ENCODE results near the gene SLC38A8.

The SLC38A8 gene

DNA sequence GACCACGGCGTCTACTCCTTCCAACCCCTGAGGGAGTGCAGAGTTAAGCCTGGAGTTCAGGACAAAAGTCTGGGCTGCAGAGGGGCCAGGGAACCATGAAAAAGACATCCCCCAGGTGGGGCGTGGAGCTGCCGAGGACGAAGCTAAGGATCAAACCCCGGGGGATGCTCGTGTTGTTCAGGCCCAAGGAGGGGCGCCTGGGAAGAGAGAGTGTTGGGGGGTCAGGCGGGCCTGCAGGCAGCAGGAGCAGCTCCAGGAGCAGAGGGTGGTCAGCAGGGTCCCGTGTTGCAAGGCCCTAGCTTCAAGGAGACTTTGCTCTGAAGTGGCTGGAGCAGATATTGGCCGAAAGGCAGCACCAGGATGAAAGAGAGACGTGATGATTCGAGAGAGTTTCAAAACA is 47.9 kb downstream of the SLC38A8 start:
- no peaks in the 10 kb centered on the region for H3K36me3 Mint-ChIP-seq (ENCODE audit: insufficient read depth)
- H3K4me3 Mint-ChIP-seq = no peak overlapping the region
- no peak for DNase-seq (ENCODE audit: low spot score in 2 of 2)

DNA sequence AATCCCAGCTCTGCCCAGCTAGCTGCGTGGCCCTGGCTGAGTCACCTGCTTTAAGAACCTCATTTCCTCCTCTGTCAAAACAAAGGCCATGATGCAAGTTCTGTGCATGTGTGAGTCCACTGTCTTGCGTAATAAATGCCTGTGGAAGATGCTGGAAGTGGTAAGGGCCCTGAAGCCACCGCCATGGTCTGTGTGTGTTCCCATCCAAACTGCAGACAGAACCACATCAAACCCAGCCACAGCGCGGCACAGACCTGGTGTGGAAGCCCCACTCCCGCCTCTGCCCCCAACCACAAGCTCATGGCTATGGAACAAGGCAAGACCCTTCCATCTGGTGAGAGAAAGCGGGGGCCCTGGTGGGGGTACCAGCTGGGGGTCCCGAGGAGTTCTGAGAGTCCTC is 48.5 kb downstream of the SLC38A8 start:
- Mint-ChIP-seq H3K36me3 (ENCODE audit: insufficient read depth) (no peaks in the 10 kb centered on the region), H3K4me3 (no peak overlapping the region), H3K27me3 (peaks cover 90% of the 10 kb centered on the region), H3K27ac (ENCODE audit: low read depth) (no peak overlapping the region), H3K9me3 (no peaks in the 10 kb centered on the region), H3K4me1 (no peaks in the 10 kb centered on the region)
- no peak for ATAC-seq (replicated peaks; ENCODE audit: extremely low read depth, poor library complexity, severe bottlenecking)
- no peak for DNase-seq (ENCODE audit: low spot score in 2 of 2)

More for the DNA sequence above, 47.9 kb downstream of the SLC38A8 start:
- no peak overlapping the region for H3K27ac Mint-ChIP-seq (ENCODE audit: low read depth)
- no peaks in the 10 kb centered on the region for H3K9me3 Mint-ChIP-seq
- H3K4me1 Mint-ChIP-seq = no peaks in the 10 kb centered on the region
- ATAC-seq (replicated peaks; ENCODE audit: extremely low read depth, poor library complexity, severe bottlenecking) = no peak
- peaks cover 90% of the 10 kb centered on the region for H3K27me3 Mint-ChIP-seq

DNA sequence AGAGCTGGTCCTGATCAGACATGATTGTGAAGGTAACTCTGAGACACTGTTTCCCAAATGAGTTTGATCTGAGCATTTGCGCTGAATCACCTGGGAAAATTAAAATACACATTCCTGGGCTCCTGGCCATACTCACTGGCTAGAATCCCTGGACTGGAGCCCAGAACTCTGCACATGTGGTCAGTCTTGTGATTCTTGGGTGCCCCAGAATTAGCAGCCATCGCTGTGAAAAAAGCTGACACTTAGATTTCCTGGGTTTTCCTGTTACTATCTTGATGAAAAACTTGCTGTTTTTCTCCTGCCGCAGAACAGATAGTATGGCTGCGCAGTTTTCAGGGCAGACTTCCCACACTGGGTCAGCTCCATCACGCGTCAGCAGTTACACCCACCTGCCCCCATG is 50.0 kb downstream of the SLC38A8 start:
- no peaks in the 10 kb centered on the region for H3K4me1 Mint-ChIP-seq
- H3K4me3 Mint-ChIP-seq = no peak overlapping the region
- no peaks in the 10 kb centered on the region for H3K36me3 Mint-ChIP-seq (ENCODE audit: insufficient read depth)
- peaks cover 81% of the 10 kb centered on the region for H3K27me3 Mint-ChIP-seq
- H3K27ac Mint-ChIP-seq (ENCODE audit: low read depth) = no peak overlapping the region
- no peak for DNase-seq (ENCODE audit: low spot score in 2 of 2)
- no peaks in the 10 kb centered on the region for H3K9me3 Mint-ChIP-seq
- ATAC-seq (replicated peaks; ENCODE audit: extremely low read depth, poor library complexity, severe bottlenecking) = no peak

DNA sequence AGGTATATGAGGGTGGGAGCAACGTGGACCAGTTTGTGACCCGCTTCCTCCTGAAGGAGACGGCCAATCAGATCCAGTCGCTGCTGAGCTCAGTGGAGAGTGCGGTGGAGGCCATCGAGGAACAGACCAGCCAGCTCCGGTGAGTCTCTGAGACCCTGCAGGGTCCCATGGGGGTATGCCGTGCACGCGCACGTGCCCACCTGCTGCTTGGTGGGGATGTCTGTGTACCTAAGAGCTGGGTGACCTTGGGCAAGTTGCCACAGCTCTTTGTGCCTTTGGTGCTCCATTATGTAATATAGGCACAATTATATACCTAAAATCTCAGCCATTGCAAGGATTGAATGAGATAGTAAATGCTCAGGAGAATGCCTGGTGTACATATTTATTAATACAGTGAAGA is 52.1 kb downstream of the SLC38A8 start:
- no peak for DNase-seq (ENCODE audit: low spot score in 2 of 2)
- Mint-ChIP-seq H3K9me3 (no peaks in the 10 kb centered on the region), H3K36me3 (ENCODE audit: insufficient read depth) (no peaks in the 10 kb centered on the region), H3K4me3 (no peak overlapping the region), H3K27me3 (peaks cover 77% of the 10 kb centered on the region), H3K27ac (ENCODE audit: low read depth) (no peak overlapping the region), H3K4me1 (no peaks in the 10 kb centered on the region)
- ATAC-seq (replicated peaks; ENCODE audit: extremely low read depth, poor library complexity, severe bottlenecking) = no peak

DNA sequence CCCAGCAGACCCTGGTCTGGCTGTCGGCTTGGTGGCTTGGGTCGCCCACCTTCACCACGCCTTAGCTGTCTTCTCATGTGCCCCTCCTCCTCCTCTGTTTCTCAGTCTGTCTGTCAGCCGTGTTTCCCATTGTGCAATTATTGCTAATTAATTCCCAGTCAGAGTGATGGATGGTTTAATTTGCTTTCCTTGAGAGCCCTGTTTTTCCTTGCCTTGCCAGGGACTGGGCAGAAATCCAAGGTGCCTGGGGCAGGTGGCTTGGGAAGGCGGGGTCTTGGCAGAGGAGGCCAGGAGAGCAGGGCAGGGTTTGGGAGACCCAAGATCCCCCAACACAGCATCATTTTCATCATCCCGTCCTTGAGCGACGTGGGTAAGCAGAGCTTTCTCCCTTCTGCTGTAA is 53.3 kb downstream of the SLC38A8 start:
- DNase-seq (ENCODE audit: low spot score in 2 of 2) (no peak), ATAC-seq (replicated peaks; ENCODE audit: extremely low read depth, poor library complexity, severe bottlenecking) (no peak)
- Mint-ChIP-seq H3K4me1 (no peaks in the 10 kb centered on the region), H3K9me3 (no peaks in the 10 kb centered on the region), H3K4me3 (no peak overlapping the region), H3K36me3 (ENCODE audit: insufficient read depth) (no peaks in the 10 kb centered on the region), H3K27me3 (peaks cover 69% of the 10 kb centered on the region), H3K27ac (ENCODE audit: low read depth) (no peak overlapping the region)

DNA sequence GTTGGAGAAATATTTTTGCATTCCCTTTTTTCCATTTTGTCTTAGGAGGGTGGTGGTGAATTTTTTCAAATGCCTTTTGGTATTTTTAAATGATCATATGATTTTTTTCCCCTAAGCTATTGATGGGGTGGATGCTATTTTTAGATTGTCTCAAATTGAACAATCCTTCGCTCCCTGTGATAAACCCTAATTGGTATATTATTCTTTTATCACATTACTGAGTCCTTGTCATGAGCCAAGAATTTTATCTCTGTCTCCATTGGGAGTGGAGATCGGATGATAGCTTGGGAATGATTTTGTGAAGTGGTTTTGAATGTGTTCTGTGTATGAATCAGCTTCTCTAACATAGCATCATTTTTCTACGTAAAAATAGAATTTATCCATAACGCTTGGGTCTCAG is 59.1 kb downstream of the SLC38A8 start:
- H3K4me3 Mint-ChIP-seq = no peak overlapping the region
- H3K27me3 Mint-ChIP-seq = peaks cover 12% of the 10 kb centered on the region
- no peak overlapping the region for H3K27ac Mint-ChIP-seq (ENCODE audit: low read depth)
- no peaks in the 10 kb centered on the region for H3K36me3 Mint-ChIP-seq (ENCODE audit: insufficient read depth)
- peaks cover 6% of the 10 kb centered on the region for H3K9me3 Mint-ChIP-seq
- DNase-seq (ENCODE audit: low spot score in 2 of 2) (no peak), ATAC-seq (replicated peaks; ENCODE audit: extremely low read depth, poor library complexity, severe bottlenecking) (no peak)
- H3K4me1 Mint-ChIP-seq = no peaks in the 10 kb centered on the region

DNA sequence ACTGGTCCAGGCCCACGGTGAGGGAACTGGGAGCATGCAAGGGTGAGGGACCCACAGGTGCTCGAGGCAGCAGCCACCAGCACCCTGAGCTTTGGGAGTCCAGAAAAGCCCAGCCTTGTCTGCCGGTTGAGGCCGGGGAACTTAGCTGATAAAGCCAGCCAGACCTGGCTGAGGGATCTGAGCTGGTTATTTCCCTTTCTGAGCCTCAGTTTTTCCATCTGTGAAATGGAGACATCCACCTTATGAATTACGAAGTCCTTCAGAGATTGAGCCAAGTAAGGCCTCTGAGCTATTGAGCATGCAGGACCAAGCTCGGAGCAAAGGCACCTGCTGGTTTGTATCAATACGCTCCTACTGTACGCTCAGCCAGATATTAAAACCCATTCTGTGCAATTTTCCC is 60.8 kb downstream of the SLC38A8 start:
- Mint-ChIP-seq H3K4me1 (no peaks in the 10 kb centered on the region), H3K4me3 (no peak overlapping the region), H3K9me3 (peaks cover 6% of the 10 kb centered on the region), H3K36me3 (ENCODE audit: insufficient read depth) (no peaks in the 10 kb centered on the region), H3K27ac (ENCODE audit: low read depth) (no peak overlapping the region), H3K27me3 (peaks cover 10% of the 10 kb centered on the region)
- ATAC-seq (replicated peaks; ENCODE audit: extremely low read depth, poor library complexity, severe bottlenecking) (no peak), DNase-seq (ENCODE audit: low spot score in 2 of 2) (no peak)

DNA sequence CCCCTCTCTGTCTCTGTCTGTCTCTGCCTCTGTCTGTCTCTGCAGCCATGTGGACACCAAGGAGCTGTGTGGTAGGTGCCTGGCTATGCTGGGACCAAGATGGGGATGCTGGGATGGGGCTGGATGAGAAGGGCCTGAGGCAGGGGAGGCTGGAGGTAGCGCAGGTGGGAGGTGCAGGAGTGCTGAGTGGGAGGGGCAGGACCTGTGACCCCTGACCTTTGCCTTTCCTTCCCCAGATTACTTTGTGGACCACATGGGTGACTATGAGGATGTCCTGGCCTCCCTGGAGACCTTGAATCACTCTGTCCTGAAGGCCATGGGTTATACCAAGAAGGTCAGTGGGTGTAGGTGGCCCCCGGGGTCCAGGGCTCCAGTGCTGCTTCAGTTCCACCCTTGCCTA is 61.8 kb downstream of the SLC38A8 start:
- H3K4me1 Mint-ChIP-seq = no peaks in the 10 kb centered on the region
- no peaks in the 10 kb centered on the region for H3K27me3 Mint-ChIP-seq
- DNase-seq (ENCODE audit: low spot score in 2 of 2) (no peak), ATAC-seq (replicated peaks; ENCODE audit: extremely low read depth, poor library complexity, severe bottlenecking) (no peak)
- no peaks in the 10 kb centered on the region for H3K36me3 Mint-ChIP-seq (ENCODE audit: insufficient read depth)
- no peak overlapping the region for H3K27ac Mint-ChIP-seq (ENCODE audit: low read depth)
- no peak overlapping the region for H3K4me3 Mint-ChIP-seq
- peaks cover 6% of the 10 kb centered on the region for H3K9me3 Mint-ChIP-seq

DNA sequence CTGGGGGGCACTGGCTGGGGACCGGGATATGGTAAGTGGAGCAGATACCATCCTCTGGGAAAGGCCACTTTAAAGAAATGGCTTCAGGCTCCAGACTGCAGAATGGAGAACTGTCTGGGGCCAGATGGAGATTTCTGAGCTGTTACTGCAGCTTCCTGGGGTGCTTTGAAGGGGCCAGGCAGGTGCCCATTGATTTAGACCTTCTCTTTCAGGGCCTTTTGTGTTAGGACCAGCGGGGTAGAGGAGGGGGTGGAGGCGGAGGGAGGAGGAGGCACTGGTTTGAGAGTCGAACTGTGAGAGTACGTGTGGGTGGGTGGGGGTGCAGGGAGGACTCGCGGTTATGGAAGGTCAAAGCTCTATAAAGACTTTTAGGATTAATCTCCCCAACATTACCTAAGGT is 63.2 kb downstream of the SLC38A8 start:
- H3K36me3 Mint-ChIP-seq (ENCODE audit: insufficient read depth) = no peaks in the 10 kb centered on the region
- H3K27me3 Mint-ChIP-seq = peaks cover 2% of the 10 kb centered on the region
- H3K4me1 Mint-ChIP-seq = no peaks in the 10 kb centered on the region
- ATAC-seq (replicated peaks; ENCODE audit: extremely low read depth, poor library complexity, severe bottlenecking) = no peak
- H3K9me3 Mint-ChIP-seq = peaks cover 6% of the 10 kb centered on the region
- H3K4me3 Mint-ChIP-seq = no peak overlapping the region
- H3K27ac Mint-ChIP-seq (ENCODE audit: low read depth) = no peak overlapping the region
- DNase-seq (ENCODE audit: low spot score in 2 of 2) = no peak

DNA sequence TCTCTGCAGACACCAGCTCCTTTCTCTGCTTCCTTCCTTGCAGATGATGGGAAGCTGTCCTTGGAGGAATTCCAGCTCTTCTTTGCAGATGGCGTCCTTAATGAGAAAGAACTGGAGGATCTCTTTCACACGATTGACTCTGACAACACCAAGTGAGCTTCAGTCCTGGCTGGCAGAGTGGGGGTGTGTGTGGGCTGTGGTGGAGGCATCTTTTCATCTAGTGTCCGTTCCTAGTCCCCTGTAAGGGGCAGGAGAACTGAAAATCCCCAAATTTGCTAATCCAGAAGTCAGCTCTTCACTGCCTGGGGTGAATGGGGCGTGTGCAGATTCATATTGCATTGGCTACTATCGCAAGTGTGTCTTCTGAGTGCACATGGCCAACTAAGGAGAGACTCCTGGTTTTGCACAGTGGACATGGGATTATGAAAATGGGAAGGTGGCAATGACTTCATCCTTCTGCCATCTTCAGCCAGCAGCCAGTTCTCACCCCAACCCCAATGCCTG is 64.1 kb downstream of the SLC38A8 start:
- Mint-ChIP-seq H3K27ac (ENCODE audit: low read depth) (no peak overlapping the region), H3K4me1 (no peaks in the 10 kb centered on the region), H3K4me3 (no peak overlapping the region), H3K9me3 (peaks cover 6% of the 10 kb centered on the region), H3K36me3 (ENCODE audit: insufficient read depth) (no peaks in the 10 kb centered on the region), H3K27me3 (peaks cover 12% of the 10 kb centered on the region)
- no peak for DNase-seq (ENCODE audit: low spot score in 2 of 2)
- no peak for ATAC-seq (replicated peaks; ENCODE audit: extremely low read depth, poor library complexity, severe bottlenecking)

DNA sequence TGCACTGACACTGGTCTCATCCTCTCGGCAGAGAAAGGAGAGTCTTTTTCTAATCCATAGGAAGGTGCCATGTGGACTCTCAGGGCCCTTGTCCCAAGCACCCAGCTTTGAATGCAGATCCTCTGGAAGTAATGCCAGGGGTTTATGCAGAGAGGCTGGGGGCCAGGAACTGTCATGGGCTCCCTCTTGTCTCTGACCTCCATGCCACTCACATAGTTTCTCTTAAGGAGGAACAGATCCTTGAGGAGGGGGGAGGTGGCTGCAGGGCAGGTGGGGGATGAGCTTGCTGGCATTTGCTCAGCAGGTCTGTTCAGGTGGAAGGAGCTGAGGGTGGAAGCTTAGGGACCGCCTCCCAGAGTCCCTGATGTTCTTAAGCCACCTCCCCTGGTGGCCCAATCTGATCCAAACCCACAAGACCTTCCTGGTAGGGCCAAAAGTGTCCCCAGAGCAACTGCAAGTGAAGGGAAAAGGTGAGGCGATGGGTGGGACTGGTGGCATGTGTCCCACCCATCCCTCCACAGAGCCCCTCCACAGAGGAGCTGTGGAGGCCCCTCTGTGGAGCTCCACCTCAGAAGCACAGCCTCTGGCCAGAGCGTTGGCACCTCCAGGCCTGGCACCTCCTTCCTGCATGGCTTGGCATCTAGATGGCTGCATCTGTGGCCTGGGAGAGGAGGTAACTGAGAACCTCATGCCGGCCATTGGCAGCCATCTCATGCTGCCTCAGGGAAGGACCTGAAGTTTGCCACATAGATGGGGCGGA is 65.4 kb downstream of the SLC38A8 start:
- H3K27ac Mint-ChIP-seq (ENCODE audit: low read depth) = no peak overlapping the region
- H3K4me1 Mint-ChIP-seq = no peaks in the 10 kb centered on the region
- ATAC-seq (replicated peaks; ENCODE audit: extremely low read depth, poor library complexity, severe bottlenecking) = no peak
- peaks cover 18% of the 10 kb centered on the region for H3K27me3 Mint-ChIP-seq
- no peak overlapping the region for H3K4me3 Mint-ChIP-seq
- H3K9me3 Mint-ChIP-seq = peaks cover 6% of the 10 kb centered on the region
- DNase-seq (ENCODE audit: low spot score in 2 of 2) = no peak
- H3K36me3 Mint-ChIP-seq (ENCODE audit: insufficient read depth) = no peaks in the 10 kb centered on the region

DNA sequence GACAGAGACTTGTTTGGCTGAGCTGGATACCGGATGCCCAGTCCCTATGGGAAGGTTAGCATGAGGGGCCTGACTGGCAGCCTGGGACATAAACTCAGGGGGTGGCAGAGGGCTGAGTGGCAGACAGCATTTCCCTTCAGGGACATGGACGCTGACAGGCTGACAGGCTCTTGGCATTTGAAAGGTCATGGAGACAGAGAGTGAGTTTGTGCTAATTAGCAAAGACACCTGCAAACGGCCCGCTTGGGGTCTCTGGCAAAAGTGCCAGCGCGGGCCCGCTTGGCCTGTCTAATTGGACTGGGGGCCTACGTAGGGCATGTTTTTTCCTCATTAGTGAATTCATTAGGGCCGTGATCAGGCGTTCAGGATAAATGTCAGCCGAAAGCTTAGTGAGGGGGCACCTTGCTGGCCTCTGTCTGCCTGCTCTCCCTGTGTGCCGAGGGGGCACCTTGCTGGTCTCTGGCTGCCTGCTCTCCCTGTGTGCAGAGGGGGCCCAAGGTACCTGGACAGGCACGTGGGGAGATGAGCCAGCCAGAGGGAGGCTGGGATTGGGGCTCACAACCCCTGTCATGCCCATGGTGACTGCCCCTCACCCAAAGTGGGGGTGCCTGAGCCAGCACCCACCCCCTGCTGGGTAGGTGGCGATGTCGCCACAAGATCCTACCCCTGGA is 66.9 kb downstream of the SLC38A8 start:
- Mint-ChIP-seq H3K27ac (ENCODE audit: low read depth) (no peak overlapping the region), H3K9me3 (peaks cover 6% of the 10 kb centered on the region), H3K27me3 (peaks cover 18% of the 10 kb centered on the region), H3K4me3 (no peak overlapping the region), H3K4me1 (no peaks in the 10 kb centered on the region), H3K36me3 (ENCODE audit: insufficient read depth) (no peaks in the 10 kb centered on the region)
- no peak for ATAC-seq (replicated peaks; ENCODE audit: extremely low read depth, poor library complexity, severe bottlenecking)
- DNase-seq (ENCODE audit: low spot score in 2 of 2) = no peak

DNA sequence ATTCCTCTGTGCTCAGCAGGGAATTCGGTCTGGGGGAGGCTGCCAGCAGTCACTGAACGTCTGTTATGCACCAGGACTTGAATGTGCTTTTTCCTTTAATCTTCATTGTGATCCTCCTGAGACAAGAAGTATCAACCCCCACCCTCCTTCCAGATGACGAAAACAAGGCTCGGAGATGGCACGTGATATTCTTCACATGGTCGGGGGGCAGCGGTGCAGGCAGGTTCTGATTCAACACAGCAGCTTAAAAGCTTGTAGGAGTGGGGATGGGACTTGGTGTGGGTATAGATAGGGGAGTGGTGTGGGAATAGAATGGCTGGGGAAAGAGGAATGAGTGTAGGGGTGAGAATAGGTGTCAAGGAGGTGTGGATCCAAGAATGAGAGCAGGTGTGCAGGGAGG is 68.1 kb downstream of the SLC38A8 start:
- DNase-seq (ENCODE audit: low spot score in 2 of 2) = no peak
- no peak for ATAC-seq (replicated peaks; ENCODE audit: extremely low read depth, poor library complexity, severe bottlenecking)
- Mint-ChIP-seq H3K27me3 (peaks cover 27% of the 10 kb centered on the region), H3K36me3 (ENCODE audit: insufficient read depth) (no peaks in the 10 kb centered on the region), H3K27ac (ENCODE audit: low read depth) (no peak overlapping the region), H3K9me3 (peaks cover 6% of the 10 kb centered on the region), H3K4me3 (no peak overlapping the region), H3K4me1 (no peaks in the 10 kb centered on the region)

All from central memory CD8-positive, alpha-beta T cell (primary cell).